ENCODE measurements around the gene WDFY2.

The WDFY2 gene

DNA sequence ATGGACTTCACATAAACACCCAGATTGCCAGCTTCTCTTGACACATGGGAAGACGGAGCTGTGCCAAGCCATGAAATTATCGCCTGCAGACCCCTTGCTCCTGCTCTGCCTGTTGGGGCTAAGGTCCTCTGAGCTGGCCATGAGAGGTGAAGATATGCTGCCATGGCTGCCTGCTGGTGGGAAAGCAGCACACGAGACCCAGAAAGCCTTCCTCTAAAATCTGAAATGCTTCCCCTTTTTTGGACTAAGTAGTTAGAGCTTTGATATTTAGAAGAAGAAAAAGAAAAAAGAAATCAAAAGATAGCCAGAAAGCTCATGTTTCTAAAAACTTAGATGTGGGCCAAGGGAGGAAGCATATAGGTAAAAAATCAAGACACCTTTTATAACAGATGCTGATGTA is 11.2 kb downstream of the WDFY2 start:
- Histone ChIP-seq H3F3A (ENCODE audit: insufficient read depth) (no peaks in the 10 kb centered on the region), H2AFZ (ENCODE audit: low read depth, low read length, severe bottlenecking) (no peak overlapping the region), H3K79me2 (ENCODE audit: insufficient read depth, low read length) (no peaks in the 10 kb centered on the region), H4K20me1 (ENCODE audit: low read depth, low read length) (no peaks in the 10 kb centered on the region), H3K9me2 (replicated peaks; ENCODE audit: insufficient read depth, low read length) (no peaks in the 10 kb centered on the region), H3K27ac (ENCODE audit: low read depth, low read length) (no peak overlapping the region), H3K4me3 (ENCODE audit: insufficient read depth, low read length, poor library complexity, severe bottlenecking) (no peak overlapping the region), H3K9ac (ENCODE audit: low read length) (no peak overlapping the region), H3K27me3 (ENCODE audit: low read length) (no peaks in the 10 kb centered on the region), H3K36me3 (ENCODE audit: low read length) (no peaks in the 10 kb centered on the region), H3K9me3 (ENCODE audit: insufficient read depth, low read length) (no peaks in the 10 kb centered on the region), H3K4me2 (ENCODE audit: low read depth, low read length, poor library complexity, severe bottlenecking) (no peak overlapping the region)
- TF ChIP-seq EZH2phosphoT487 (conservative IDR thresholded peaks at IDR 0.05; ENCODE audit: low read length): no peak
- TF ChIP-seq, protein P1, sequence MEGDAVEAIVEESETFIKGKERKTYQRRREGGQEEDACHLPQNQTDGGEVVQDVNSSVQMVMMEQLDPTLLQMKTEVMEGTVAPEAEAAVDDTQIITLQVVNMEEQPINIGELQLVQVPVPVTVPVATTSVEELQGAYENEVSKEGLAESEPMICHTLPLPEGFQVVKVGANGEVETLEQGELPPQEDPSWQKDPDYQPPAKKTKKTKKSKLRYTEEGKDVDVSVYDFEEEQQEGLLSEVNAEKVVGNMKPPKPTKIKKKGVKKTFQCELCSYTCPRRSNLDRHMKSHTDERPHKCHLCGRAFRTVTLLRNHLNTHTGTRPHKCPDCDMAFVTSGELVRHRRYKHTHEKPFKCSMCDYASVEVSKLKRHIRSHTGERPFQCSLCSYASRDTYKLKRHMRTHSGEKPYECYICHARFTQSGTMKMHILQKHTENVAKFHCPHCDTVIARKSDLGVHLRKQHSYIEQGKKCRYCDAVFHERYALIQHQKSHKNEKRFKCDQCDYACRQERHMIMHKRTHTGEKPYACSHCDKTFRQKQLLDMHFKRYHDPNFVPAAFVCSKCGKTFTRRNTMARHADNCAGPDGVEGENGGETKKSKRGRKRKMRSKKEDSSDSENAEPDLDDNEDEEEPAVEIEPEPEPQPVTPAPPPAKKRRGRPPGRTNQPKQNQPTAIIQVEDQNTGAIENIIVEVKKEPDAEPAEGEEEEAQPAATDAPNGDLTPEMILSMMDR (IDR thresholded peaks at IDR 0.05; ENCODE audit: insufficient read depth, low read length, poor library complexity, severe bottlenecking): no peak

DNA sequence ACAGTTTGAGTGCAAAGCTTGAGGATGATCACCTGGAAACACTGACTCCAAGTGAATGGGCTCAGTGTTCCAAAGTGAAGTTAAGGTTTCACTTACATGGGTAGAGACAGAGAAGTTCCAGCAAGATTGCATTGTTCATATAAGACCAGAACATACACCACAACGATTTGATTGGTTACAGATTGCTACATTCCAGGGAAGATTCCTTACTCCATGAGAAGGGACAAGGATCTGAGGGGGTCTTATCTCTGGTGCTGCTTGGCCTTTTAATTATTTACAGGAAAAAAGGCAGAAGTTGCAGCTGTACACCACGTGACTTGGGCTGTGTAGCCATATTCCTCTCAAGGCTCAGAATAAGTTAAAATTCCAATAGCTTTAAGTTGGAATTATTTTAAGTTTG is 12.3 kb downstream of the WDFY2 start:
- TF ChIP-seq, protein P1 (IDR thresholded peaks at IDR 0.05; ENCODE audit: insufficient read depth, low read length, poor library complexity, severe bottlenecking): no peak
- TF ChIP-seq EZH2phosphoT487 (conservative IDR thresholded peaks at IDR 0.05; ENCODE audit: low read length): no peak
- no peaks in the 10 kb centered on the region for H3F3A ChIP-seq (ENCODE audit: insufficient read depth)
- H3K79me2 ChIP-seq (ENCODE audit: insufficient read depth, low read length): no peaks in the 10 kb centered on the region
- H2AFZ ChIP-seq (ENCODE audit: low read depth, low read length, severe bottlenecking): no peak overlapping the region
- H3K9me2 ChIP-seq (replicated peaks; ENCODE audit: insufficient read depth, low read length): no peaks in the 10 kb centered on the region
- no peaks in the 10 kb centered on the region for H4K20me1 ChIP-seq (ENCODE audit: low read depth, low read length)
- H3K4me3 ChIP-seq (ENCODE audit: insufficient read depth, low read length, poor library complexity, severe bottlenecking): no peak overlapping the region
- H3K4me2 ChIP-seq (ENCODE audit: low read depth, low read length, poor library complexity, severe bottlenecking): no peak overlapping the region
- H3K9me3 ChIP-seq (ENCODE audit: insufficient read depth, low read length): no peaks in the 10 kb centered on the region
- no peaks in the 10 kb centered on the region for H3K27me3 ChIP-seq (ENCODE audit: low read length)
- no peak overlapping the region for H3K27ac ChIP-seq (ENCODE audit: low read depth, low read length)
- H3K36me3 ChIP-seq (ENCODE audit: low read length): no peaks in the 10 kb centered on the region
- no peak overlapping the region for H3K9ac ChIP-seq (ENCODE audit: low read length)

GRCh38 chr13:51599444-51600176 is 15.3 kb downstream of the WDFY2 start:
- Histone ChIP-seq H3K4me3 (ENCODE audit: insufficient read depth, low read length, poor library complexity, severe bottlenecking) (no peak overlapping the region), H2AFZ (ENCODE audit: low read depth, low read length, severe bottlenecking) (no peak overlapping the region), H3K9me3 (ENCODE audit: insufficient read depth, low read length) (no peaks in the 10 kb centered on the region), H3F3A (ENCODE audit: insufficient read depth) (no peaks in the 10 kb centered on the region), H3K27me3 (ENCODE audit: low read length) (no peaks in the 10 kb centered on the region), H3K79me2 (ENCODE audit: insufficient read depth, low read length) (no peaks in the 10 kb centered on the region), H3K4me2 (ENCODE audit: low read depth, low read length, poor library complexity, severe bottlenecking) (no peak overlapping the region), H3K9me2 (replicated peaks; ENCODE audit: insufficient read depth, low read length) (no peaks in the 10 kb centered on the region), H3K27ac (ENCODE audit: low read depth, low read length) (no peak overlapping the region), H3K9ac (ENCODE audit: low read length) (no peak overlapping the region), H4K20me1 (ENCODE audit: low read depth, low read length) (no peaks in the 10 kb centered on the region), H3K36me3 (ENCODE audit: low read length) (no peaks in the 10 kb centered on the region)
- TF ChIP-seq, protein P1 (IDR thresholded peaks at IDR 0.05; ENCODE audit: insufficient read depth, low read length, poor library complexity, severe bottlenecking): no peak
- no peak for TF ChIP-seq EZH2phosphoT487 (conservative IDR thresholded peaks at IDR 0.05; ENCODE audit: low read length)
